Naive thymus-derived CD4-positive, alpha-beta T cell (primary cell): ENCODE data around the gene KCNN3. TPM values are rescaled to one million over a fixed set of nuclear protein-coding genes. Genes with fewer than 3 reads are reported as not detected.

Source experiments
- ATAC-seq: fragments of 150-1000 bp; cut with Tn5 transposase; 2 replicates; pipeline ENCODE4 v1.10.0; 2021; ENCODE audit warnings: mild to moderate bottlenecking, moderate library complexity
- CTCF ChIA-PET: fragments of 350-600 bp; sonication (Branson Sonifier 250); formaldehyde crosslinking; loops from one replicate; lab custom pipeline; 2021; ENCODE audit warnings: antibody characterized with exemption; lab: Charles Lee
- POLR2A ChIA-PET: fragments of 350-600 bp; sonication (Branson Sonifier 250); formaldehyde crosslinking; loops from one replicate; lab custom pipeline; 2021; ENCODE audit warnings: antibody characterized with exemption, inconsistent platforms; lab: Charles Lee
- DNase-seq, 9 donors: peaks; one replicate each; pipeline versions ENCODE4 v3.0.0 to v3.0.0-alpha.2; 2020 to 2022; ENCODE audit warnings: mixed read lengths in 1 of 9
- H3K27ac ChIP-seq: one replicate; pipeline ENCODE4 v1.7.0; 2013; ENCODE audit warnings: mild to moderate bottlenecking, low read depth, low read length, moderate library complexity
- H3K27me3 ChIP-seq, 2 donors: one replicate each; pipeline ENCODE4 v1.7.0; 2013; ENCODE audit warnings: low read length in 2 of 2, mild to moderate bottlenecking in 2 of 2, moderate library complexity in 2 of 2; ENCODE audit not compliant: control insufficient read depth in 2 of 2, insufficient read depth in 2 of 2
- H3K36me3 ChIP-seq, 3 experiments: 1 replicate in 2 of 3; 2 replicates in 1 of 3; pipeline ENCODE4 v1.7.0; 2013; ENCODE audit warnings: low read length in 3 of 3, mild to moderate bottlenecking in 3 of 3, moderate library complexity in 1 of 3; ENCODE audit not compliant: insufficient read depth in 3 of 3, control insufficient read depth in 2 of 3
- H3K4me1 ChIP-seq, 2 donors: one replicate each; pipeline ENCODE4 v1.7.0; 2013; ENCODE audit warnings: low read length in 2 of 2, mild to moderate bottlenecking in 2 of 2, moderate library complexity in 1 of 2; ENCODE audit not compliant: control insufficient read depth in 2 of 2, insufficient read depth in 2 of 2
- H3K4me3 ChIP-seq: 2 replicates; pipeline ENCODE4 v1.7.0; 2013; ENCODE audit warnings: mild to moderate bottlenecking, low read length
- H3K9me3 ChIP-seq, 3 experiments: 1 replicate in 2 of 3; 2 replicates in 1 of 3; pipeline ENCODE4 v1.7.0; 2013; ENCODE audit warnings: low read length in 3 of 3; ENCODE audit not compliant: control insufficient read depth in 2 of 3
- H3K27ac Mint-ChIP-seq, 9 donors: one replicate each; pipeline ENCODE4 v1.8.0; 2020 to 2022; ENCODE audit warnings: mixed read lengths in 9 of 9, mild to moderate bottlenecking in 8 of 9, moderate library complexity in 5 of 9, inconsistent platforms in 2 of 9
- H3K27me3 Mint-ChIP-seq, 5 donors: one replicate each; pipeline ENCODE4 v1.8.0; 2021 to 2022; ENCODE audit warnings: mixed read lengths in 5 of 5, mild to moderate bottlenecking in 1 of 5
- H3K36me3 Mint-ChIP-seq, 5 donors: one replicate each; pipeline ENCODE4 v1.8.0; 2020 to 2022; ENCODE audit warnings: mixed read lengths in 5 of 5, mild to moderate bottlenecking in 3 of 5, inconsistent platforms in 1 of 5
- H3K4me1 Mint-ChIP-seq, 7 donors: one replicate each; pipeline ENCODE4 v1.8.0; 2020 to 2022; ENCODE audit warnings: mixed read lengths in 7 of 7, mild to moderate bottlenecking in 3 of 7, inconsistent platforms in 1 of 7
- H3K4me3 Mint-ChIP-seq, 10 donors: one replicate each; pipeline ENCODE4 v1.8.0; 2020 to 2022; ENCODE audit warnings: mild to moderate bottlenecking in 10 of 10, mixed read lengths in 10 of 10, moderate library complexity in 6 of 10, inconsistent platforms in 2 of 10
- H3K9me3 Mint-ChIP-seq, 11 donors: one replicate each; pipeline ENCODE4 v1.8.0; 2020 to 2022; ENCODE audit warnings: mixed read lengths in 11 of 11, mild to moderate bottlenecking in 4 of 11, inconsistent platforms in 1 of 11, moderate library complexity in 1 of 11
- intact Hi-C, 2 donors: fragments of 100-400 bp; cut with micrococcal nuclease; formaldehyde crosslinking; loops; one replicate each; pipeline ENCODE4 v1.15.1; 2023
- polyA plus RNA-seq, 2 donors: library from polyadenylated mRNA; unstranded; fragments of 300-500 nt; fragmentation: Illumina TruSeq; gene quantifications; one replicate each; pipeline ENCODE4 v1.2.3, GENCODE V29; 2021
- total RNA-seq, 6 experiments: library from RNA in 5 of 6; stranded (reverse) in 5 of 6; gene quantifications; 1 replicate in 5 of 6; 2 replicates in 1 of 6; pipeline ENCODE4 v1.2.3 and lab custom pipeline; 2021 to 2026

Gene KCNN3
- total and polyA plus RNA-seq, 7 experiments from 2014 or later, result 0.05 to 0.29 (median 0.15) TPM; not detected in 3

DNA sequence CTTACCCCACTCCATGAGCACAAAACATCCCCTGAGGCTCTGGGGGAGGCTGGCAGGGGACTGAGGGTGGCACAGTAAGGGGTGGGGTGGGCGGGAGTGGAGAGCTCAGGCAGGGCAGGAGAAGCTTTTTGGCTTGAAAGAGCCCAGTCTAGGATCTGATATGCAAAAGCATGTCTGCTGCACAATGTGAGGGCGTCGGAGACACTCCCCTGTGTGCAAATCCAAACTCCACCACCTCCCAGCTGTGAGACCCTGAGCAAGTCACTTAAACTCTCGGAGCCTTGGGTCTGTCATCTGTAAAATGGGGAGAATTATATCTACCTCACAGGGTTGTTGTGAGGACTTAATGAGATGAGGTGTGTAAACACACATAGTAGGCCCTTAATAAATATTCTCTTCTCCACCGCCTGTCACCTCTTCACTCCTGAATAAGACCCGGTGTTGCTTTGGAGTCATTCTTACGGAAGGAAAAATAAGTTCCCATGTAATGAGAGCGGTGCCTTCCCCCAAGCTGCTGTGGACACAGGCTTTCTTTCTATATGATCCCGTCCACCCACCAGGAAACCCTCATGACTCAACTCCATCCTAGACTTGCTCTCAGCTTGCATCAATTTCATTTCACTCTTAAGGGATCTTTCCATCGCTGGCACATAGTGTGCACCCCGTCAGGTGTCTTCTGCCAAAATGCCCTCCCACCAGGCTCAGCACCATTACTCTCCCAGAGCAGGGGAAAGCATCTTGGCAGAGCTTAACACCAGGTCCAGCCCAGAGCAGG, 12.5 kb downstream of the KCNN3 start:
- POLR2A ChIA-PET, result no interaction called here

GRCh38 chr1:154857022-154857421, 13.1 kb downstream of the KCNN3 start:
- no peaks in the 10 kb centered on the region for H3K9me3 ChIP-seq
- no peak overlapping the region for H3K4me3 ChIP-seq
- no peak overlapping the region for H3K27ac ChIP-seq
- H3K4me1 ChIP-seq, result no peaks in the 10 kb centered on the region
- POLR2A ChIA-PET, result no interaction called here
- no peak for DNase-seq
- Mint-ChIP-seq H3K27me3 (peaks cover 0 to 12% (median 0%) of the 10 kb centered on the region in 5 donors), H3K9me3 (no peaks in the 10 kb centered on the region), H3K27ac (no peak overlapping the region), H3K36me3 (no peaks in the 10 kb centered on the region), H3K4me3 (no peak overlapping the region), H3K4me1 (peaks cover 0 to 8% (median 0%) of the 10 kb centered on the region in 7 donors)
- no peak for ATAC-seq
- intact Hi-C loops, result no loop called here
- H3K36me3 ChIP-seq, result no peaks in the 10 kb centered on the region
- CTCF ChIA-PET, result interaction anchor here (1.6 to 1.9 kb wide), 2 partner anchors 159 to 187 kb away, joined by 3 to 6 read pairs; no protein-coding TSS in a partner anchor
- H3K27me3 ChIP-seq, result no peaks in the 10 kb centered on the region

More for the DNA sequence above, 12.5 kb downstream of the KCNN3 start:
- no peak for DNase-seq
- intact Hi-C loops, result no loop called here
- Histone ChIP-seq H3K27ac (no peak overlapping the region), H3K9me3 (no peaks in the 10 kb centered on the region), H3K27me3 (no peaks in the 10 kb centered on the region), H3K4me1 (no peaks in the 10 kb centered on the region), H3K4me3 (no peak overlapping the region), H3K36me3 (no peaks in the 10 kb centered on the region)
- peaks cover 0 to 8% (median 0%) of the 10 kb centered on the region in 7 donors for H3K4me1 Mint-ChIP-seq
- no peaks in the 10 kb centered on the region for H3K9me3 Mint-ChIP-seq
- no peak for ATAC-seq
- peaks cover 0 to 18% (median 0%) of the 10 kb centered on the region in 5 donors for H3K27me3 Mint-ChIP-seq
- no peak overlapping the region for H3K4me3 Mint-ChIP-seq
- H3K27ac Mint-ChIP-seq, result no peak overlapping the region
- CTCF ChIA-PET, result interaction anchor here (1.9 kb wide), 1 partner anchor 188 kb away, joined by 6 read pairs; no protein-coding TSS in a partner anchor
- H3K36me3 Mint-ChIP-seq, result no peaks in the 10 kb centered on the region

DNA sequence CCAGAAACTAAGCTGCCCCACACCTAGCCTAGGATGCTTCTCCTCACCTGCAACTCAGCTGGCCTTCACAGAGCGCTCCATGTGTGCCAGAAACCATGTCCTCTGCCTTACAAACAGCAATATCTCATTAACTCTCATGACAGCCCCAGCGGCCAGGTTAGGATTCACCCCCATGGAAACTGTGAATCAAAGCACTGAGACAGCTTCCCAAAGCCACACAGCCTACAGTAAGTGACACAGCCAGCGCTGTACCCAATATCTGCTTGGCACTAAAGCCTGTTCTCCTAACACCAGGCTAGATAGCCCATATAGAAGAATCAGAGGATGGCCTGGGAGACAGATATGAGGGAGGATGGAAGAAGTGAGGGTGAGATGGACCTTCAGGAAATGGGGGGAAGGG, 13.5 kb downstream of the KCNN3 start:
- intact Hi-C loops, result no loop called here
- H3K27ac ChIP-seq, result no peak overlapping the region
- no peaks in the 10 kb centered on the region for H3K9me3 ChIP-seq
- H3K36me3 ChIP-seq, result no peaks in the 10 kb centered on the region
- no peak overlapping the region for H3K4me3 ChIP-seq
- Mint-ChIP-seq H3K27ac (peak overlapping the region in 1 of 9 donors; percentile 19), H3K27me3 (peaks cover 0 to 9% (median 0%) of the 10 kb centered on the region in 5 donors), H3K36me3 (no peaks in the 10 kb centered on the region), H3K9me3 (no peaks in the 10 kb centered on the region), H3K4me3 (no peak overlapping the region), H3K4me1 (peaks cover 0 to 8% (median 0%) of the 10 kb centered on the region in 7 donors)
- ChIA-PET CTCF (interaction anchor here (1.6 to 1.9 kb wide), 2 partner anchors 158 to 187 kb away, joined by 3 to 6 read pairs; no protein-coding TSS in a partner anchor), POLR2A (no interaction called here)
- DNase-seq (no peak), ATAC-seq (no peak)
- no peaks in the 10 kb centered on the region for H3K4me1 ChIP-seq
- H3K27me3 ChIP-seq, result no peaks in the 10 kb centered on the region

- ChIA-PET CTCF (interaction anchor here (1.6 to 1.9 kb wide), 2 partner anchors 158 to 186 kb away, joined by 3 to 6 read pairs; no protein-coding TSS in a partner anchor), POLR2A (no interaction called here)
- Histone ChIP-seq H3K9me3 (no peaks in the 10 kb centered on the region), H3K27me3 (no peaks in the 10 kb centered on the region), H3K36me3 (no peaks in the 10 kb centered on the region), H3K4me1 (no peaks in the 10 kb centered on the region), H3K4me3 (no peak overlapping the region), H3K27ac (no peak overlapping the region)
- peaks cover 0 to 5% (median 0%) of the 10 kb centered on the region in 5 donors for H3K27me3 Mint-ChIP-seq
- peaks cover 0 to 8% (median 0%) of the 10 kb centered on the region in 7 donors for H3K4me1 Mint-ChIP-seq
- H3K4me3 Mint-ChIP-seq, result no peak overlapping the region
- H3K36me3 Mint-ChIP-seq, result no peaks in the 10 kb centered on the region
- no peaks in the 10 kb centered on the region for H3K9me3 Mint-ChIP-seq
- ATAC-seq (no peak), DNase-seq (no peak)
- intact Hi-C loops, result no loop called here
- no peak overlapping the region for H3K27ac Mint-ChIP-seq
Measured at GRCh38 chr1:154856049-154856448, 14.0 kb downstream of the KCNN3 start.

DNA sequence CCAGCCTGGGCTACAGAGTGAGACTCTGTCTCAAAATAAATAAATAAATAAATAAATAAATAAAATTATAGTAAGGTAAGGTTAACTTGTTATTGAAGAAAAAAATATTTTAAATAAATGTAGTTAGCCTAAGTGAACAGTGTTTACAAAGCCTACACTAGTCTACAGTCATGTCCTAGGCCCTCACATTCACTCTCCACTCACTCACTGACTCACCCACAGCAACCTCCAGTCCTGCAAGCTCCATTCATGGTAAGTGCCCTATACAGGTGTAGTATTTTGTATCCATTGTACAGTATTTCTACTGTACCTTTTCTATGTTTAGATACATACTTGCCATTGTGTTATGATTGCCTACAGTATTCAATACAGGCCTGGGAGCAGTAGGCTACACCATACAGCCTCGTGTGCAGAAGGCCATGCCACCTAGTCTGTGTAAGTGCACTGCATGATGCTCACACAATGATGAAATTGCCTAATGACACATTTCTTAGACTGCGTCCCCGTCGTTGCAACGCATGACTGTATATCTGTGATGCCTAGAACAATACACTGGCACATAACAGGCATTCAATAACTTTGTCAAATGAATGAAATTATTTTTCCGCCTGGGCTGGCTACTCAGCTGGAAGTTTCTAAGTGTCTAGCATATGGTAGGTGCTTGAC, 14.8 kb downstream of the KCNN3 start:
- Mint-ChIP-seq H3K36me3 (no peaks in the 10 kb centered on the region), H3K4me3 (no peak overlapping the region), H3K9me3 (no peaks in the 10 kb centered on the region), H3K4me1 (peaks cover 0 to 5% (median 0%) of the 10 kb centered on the region in 7 donors), H3K27ac (no peak overlapping the region), H3K27me3 (peaks cover 0 to 3% (median 0%) of the 10 kb centered on the region in 5 donors)
- DNase-seq, result no peak
- Histone ChIP-seq H3K9me3 (no peaks in the 10 kb centered on the region), H3K4me3 (no peak overlapping the region), H3K4me1 (no peaks in the 10 kb centered on the region), H3K27ac (no peak overlapping the region), H3K36me3 (no peaks in the 10 kb centered on the region), H3K27me3 (no peaks in the 10 kb centered on the region)
- no peak for ATAC-seq
- intact Hi-C loops, result no loop called here
- ChIA-PET POLR2A (no interaction called here), CTCF (interaction anchor here (1.6 to 1.9 kb wide), 2 partner anchors 157 to 186 kb away, joined by 3 to 6 read pairs; no protein-coding TSS in a partner anchor)

DNA sequence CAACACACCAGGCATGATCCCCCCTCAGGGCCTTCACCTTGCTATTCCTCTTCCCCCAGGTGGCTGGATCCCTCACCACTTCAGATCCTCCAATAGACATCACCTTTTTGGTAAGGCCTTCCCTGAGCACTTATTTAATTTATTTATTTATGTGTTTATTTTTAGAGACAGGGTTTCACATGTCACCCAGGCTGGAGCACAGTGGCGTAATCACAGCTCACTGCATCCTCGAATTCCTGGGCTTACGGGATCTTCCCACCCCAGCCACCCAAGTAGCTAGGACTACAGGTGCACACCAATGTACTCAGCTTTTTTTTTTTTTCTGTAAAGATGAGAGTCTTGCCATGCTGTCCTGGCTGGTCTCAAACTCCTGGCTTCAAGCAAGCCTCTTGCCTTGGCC, 17.2 kb downstream of the KCNN3 start:
- Mint-ChIP-seq H3K9me3 (no peaks in the 10 kb centered on the region), H3K4me3 (no peak overlapping the region), H3K36me3 (no peaks in the 10 kb centered on the region), H3K27ac (no peak overlapping the region), H3K4me1 (peaks cover 0 to 9% (median 0%) of the 10 kb centered on the region in 7 donors), H3K27me3 (peaks cover 0 to 4% (median 0%) of the 10 kb centered on the region in 5 donors)
- CTCF ChIA-PET, result interaction anchor here (0.6 to 1.1 kb wide), 4 partner anchors 19 to 1319 kb away, joined by 3 read pairs; no protein-coding TSS in a partner anchor
- H3K4me1 ChIP-seq, result no peaks in the 10 kb centered on the region
- no peak for ATAC-seq
- no peaks in the 10 kb centered on the region for H3K9me3 ChIP-seq
- no peak overlapping the region for H3K4me3 ChIP-seq
- H3K27ac ChIP-seq, result no peak overlapping the region
- no peaks in the 10 kb centered on the region for H3K27me3 ChIP-seq
- DNase-seq, result no peak
- intact Hi-C loops, result no loop called here
- no peaks in the 10 kb centered on the region for H3K36me3 ChIP-seq
- POLR2A ChIA-PET, result no interaction called here
